Muscle of leg (tissue), 11 donors: ENCODE results near the gene CCDC18. TPM values are rescaled to one million over a fixed set of nuclear protein-coding genes. Genes with fewer than 3 reads are reported as not detected.
"Not testable (repeated sequence)": the region's sequence is repeated elsewhere in the genome, so short reads cannot be mapped to it uniquely, and the experiment has no call there.

Source experiments
- DNase-seq: peaks from one replicate; pipeline ENCODE4 v3.0.0; 2013
- H3K27ac ChIP-seq: one replicate; pipeline ENCODE4 v1.5.1; 2013; ENCODE audit warnings: mild to moderate bottlenecking, low read length, control low read depth
- H3K27me3 ChIP-seq: one replicate; pipeline ENCODE4 v1.6.1; 2013; ENCODE audit warnings: low read length; ENCODE audit not compliant: control insufficient read depth, insufficient read depth
- H3K36me3 ChIP-seq: one replicate; pipeline ENCODE4 v1.6.1; 2013; ENCODE audit warnings: low read length; ENCODE audit not compliant: control insufficient read depth, insufficient read depth
- H3K4me1 ChIP-seq: one replicate; pipeline ENCODE4 v1.6.1; 2013; ENCODE audit warnings: low read length; ENCODE audit not compliant: control insufficient read depth, insufficient read depth
- H3K4me3 ChIP-seq: one replicate; pipeline ENCODE4 v1.5.1; 2013; ENCODE audit warnings: low read length, control low read depth
- H3K9me3 ChIP-seq: replicated peaks from 2 replicates; pipeline ENCODE4 v1.6.1; 2013; ENCODE audit warnings: low read depth, low read length; ENCODE audit not compliant: control insufficient read depth
- WGBS: methylation state at CpG from one replicate; pipeline ENCODE4 v1.1.5; 2013; ENCODE audit warnings: missing lambda C conversion rate; ENCODE audit not compliant: insufficient coverage; 5-methylcytosine and 5-hydroxymethylcytosine counted together
- polyA plus RNA-seq, 8 donors: library from polyadenylated mRNA; unstranded; fragments of 120-200 nt; gene quantifications; one replicate each; pipeline versions ENCODE4 v1.2.1 to v1.2.3, GENCODE V29; 2013; ENCODE audit warnings: inconsistent platforms in 1 of 8, low replicate concordance in 1 of 8; ENCODE audit not compliant: insufficient read length in 8 of 8, insufficient read depth in 1 of 8
- total RNA-seq: library from RNA; stranded (reverse); fragments of 120-200 nt; gene quantifications from one replicate; pipeline ENCODE4 v1.2.4, GENCODE V29; 2013

The CCDC18 gene
- total and polyA plus RNA-seq, 9 donors = 4.5 to 8.1 (median 5.7) TPM

DNA sequence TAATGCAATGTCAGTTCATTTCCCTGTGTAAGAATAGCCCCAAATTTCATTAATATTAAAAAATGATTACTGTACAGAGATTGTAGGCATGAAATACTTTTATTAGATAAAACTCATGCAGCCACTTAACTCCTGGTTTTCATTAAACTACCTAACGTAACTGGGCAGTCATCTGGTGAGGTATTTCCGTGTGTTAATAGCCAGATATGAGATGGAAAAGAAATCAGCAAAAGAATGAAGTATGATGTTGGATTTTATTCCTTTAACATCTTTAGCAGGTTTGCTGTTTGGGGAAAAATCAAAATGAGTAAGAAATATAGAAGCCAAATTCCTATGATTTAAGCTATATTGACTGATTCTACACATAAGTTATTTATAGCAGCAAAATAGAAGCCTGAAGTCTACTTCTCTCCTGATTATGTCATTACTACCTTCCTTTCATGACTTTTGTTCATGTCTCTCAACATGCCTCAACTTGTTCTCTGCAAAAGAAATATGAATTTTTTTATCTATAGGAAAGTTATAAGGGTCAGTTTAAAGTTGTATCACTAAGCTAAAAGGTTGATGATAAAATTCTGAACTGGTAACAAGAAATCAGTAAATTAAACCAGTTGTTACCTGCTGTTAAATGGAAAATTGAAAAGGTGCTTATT is 42.6 kb downstream of the CCDC18 start:
- H3K4me3 ChIP-seq = no peak overlapping the region
- no CpG with 5 or more reads among the region's 2 CpGs for WGBS
- H3K27me3 ChIP-seq = no peaks in the 10 kb centered on the region
- peaks cover 10% of the 10 kb centered on the region for H3K36me3 ChIP-seq
- peaks cover 3% of the 10 kb centered on the region for H3K9me3 ChIP-seq
- no peak overlapping the region for H3K27ac ChIP-seq
- no peaks in the 10 kb centered on the region for H3K4me1 ChIP-seq
- peak; percentile 73 for DNase-seq

DNA sequence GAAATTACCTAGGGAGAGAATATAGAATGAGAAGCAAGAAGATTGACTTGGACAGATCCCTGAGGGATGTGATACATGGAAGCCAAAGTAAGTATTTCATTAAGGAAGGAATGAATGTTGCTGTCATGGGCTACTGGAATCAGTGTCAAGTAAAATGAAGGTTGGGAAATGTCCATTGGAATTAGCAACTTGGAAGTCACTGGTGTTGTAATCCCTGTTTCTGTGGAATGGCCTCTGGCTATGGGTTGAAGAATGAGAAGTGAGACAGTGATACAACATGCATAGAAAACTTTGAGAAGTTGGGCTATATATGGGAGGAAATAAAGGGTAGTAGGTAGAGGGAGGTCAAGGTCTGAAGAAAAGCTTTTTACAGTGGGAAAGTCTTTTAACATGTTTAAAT is 54.7 kb downstream of the CCDC18 start:
- peaks cover 2% of the 10 kb centered on the region for H3K36me3 ChIP-seq
- H3K9me3 ChIP-seq = no peaks in the 10 kb centered on the region
- no peak for DNase-seq
- H3K4me1 ChIP-seq = no peaks in the 10 kb centered on the region
- no peak overlapping the region for H3K4me3 ChIP-seq
- no peaks in the 10 kb centered on the region for H3K27me3 ChIP-seq
- H3K27ac ChIP-seq = no peak overlapping the region

DNA sequence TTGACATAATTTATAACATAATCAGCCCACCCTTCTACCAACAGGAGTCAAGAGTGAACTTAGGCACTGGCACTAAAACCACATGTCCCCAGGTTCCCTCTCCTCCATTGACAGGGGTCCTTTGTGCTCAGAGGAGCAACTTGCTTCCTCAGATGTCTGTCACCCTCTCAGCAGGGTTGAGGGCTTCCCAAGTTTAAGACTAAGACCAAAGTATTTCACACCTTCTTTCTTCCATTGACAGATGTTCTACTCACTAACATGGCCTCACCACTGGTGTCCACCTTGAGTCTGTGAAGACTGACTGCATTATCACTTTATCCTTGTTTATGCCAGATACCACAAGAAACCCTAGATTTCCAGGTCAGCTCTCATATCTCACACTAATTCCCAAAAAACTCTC is 56.5 kb downstream of the CCDC18 start:
- H3K27ac ChIP-seq = no peak overlapping the region
- no peaks in the 10 kb centered on the region for H3K4me1 ChIP-seq
- DNase-seq = no peak
- H3K27me3 ChIP-seq = no peaks in the 10 kb centered on the region
- H3K9me3 ChIP-seq = no peaks in the 10 kb centered on the region
- H3K4me3 ChIP-seq = no peak overlapping the region
- H3K36me3 ChIP-seq = peaks cover 6% of the 10 kb centered on the region

DNA sequence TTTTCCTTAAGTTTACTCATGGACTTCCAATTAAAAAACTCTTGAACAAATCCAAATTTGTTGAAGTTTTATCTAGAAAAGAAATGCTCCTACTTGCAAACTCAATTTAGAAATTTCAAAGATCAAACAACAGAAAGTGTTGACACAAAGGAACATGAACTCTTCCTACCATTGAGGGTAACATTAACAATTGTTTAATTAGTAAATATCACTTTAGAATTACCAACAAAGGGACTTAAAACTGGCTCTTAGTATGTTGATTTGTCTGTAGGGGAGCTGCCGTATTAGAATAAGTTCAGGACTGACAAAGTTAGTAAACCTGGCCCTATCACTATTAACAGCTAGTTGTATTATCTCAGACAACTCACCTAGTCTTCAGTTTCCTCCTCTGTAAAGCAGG is 57.9 kb downstream of the CCDC18 start:
- H3K27me3 ChIP-seq = no peaks in the 10 kb centered on the region
- H3K4me3 ChIP-seq = no peak overlapping the region
- DNase-seq = no peak
- no CpG with 5 or more reads among the region's 1 CpG for WGBS
- H3K27ac ChIP-seq = no peak overlapping the region
- no peaks in the 10 kb centered on the region for H3K4me1 ChIP-seq
- peaks cover 8% of the 10 kb centered on the region for H3K9me3 ChIP-seq
- peaks cover 6% of the 10 kb centered on the region for H3K36me3 ChIP-seq

DNA sequence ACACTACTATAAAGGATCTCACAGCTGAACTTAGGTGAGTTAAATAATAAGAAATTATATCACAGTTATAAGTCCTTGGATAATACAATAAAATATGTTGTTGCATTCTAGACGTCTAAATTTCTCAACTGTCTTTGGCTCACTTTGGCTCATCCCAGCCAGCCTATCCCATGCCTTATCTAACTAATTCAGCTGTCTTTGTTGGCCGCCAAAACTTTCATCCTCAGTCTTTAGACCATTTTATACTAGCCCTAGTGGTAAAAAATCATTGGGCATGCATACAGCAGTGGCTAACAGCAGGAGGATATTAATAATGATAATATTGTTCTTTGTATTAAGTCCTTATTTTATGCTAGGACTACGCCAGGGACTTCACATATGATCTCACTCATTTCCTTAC is 59.3 kb downstream of the CCDC18 start:
- Histone ChIP-seq H3K4me3 (no peak overlapping the region), H3K4me1 (no peaks in the 10 kb centered on the region), H3K27me3 (no peaks in the 10 kb centered on the region), H3K9me3 (peaks cover 9% of the 10 kb centered on the region), H3K27ac (no peak overlapping the region), H3K36me3 (peaks cover 6% of the 10 kb centered on the region)
- DNase-seq = no peak
- WGBS = 20% methylated on average over 1 of the region's 3 CpGs

GRCh38 chr1:93243233-93243632 is 62.7 kb downstream of the CCDC18 start:
- H3K9me3 ChIP-seq, DNase-seq, H3K36me3 ChIP-seq, H3K27ac ChIP-seq, H3K4me3 ChIP-seq, H3K27me3 ChIP-seq, H3K4me1 ChIP-seq: not testable (repeated sequence)
- WGBS = 100% methylated on average over 2 of the region's 3 CpGs

GRCh38 chr1:93244298-93245069 is 64.0 kb downstream of the CCDC18 start:
- Histone ChIP-seq H3K27ac (no peak overlapping the region), H3K9me3 (peaks cover 9% of the 10 kb centered on the region), H3K36me3 (peaks cover 5% of the 10 kb centered on the region), H3K4me3 (no peak overlapping the region), H3K27me3 (no peaks in the 10 kb centered on the region), H3K4me1 (no peaks in the 10 kb centered on the region)
- no CpG with 5 or more reads among the region's 1 CpG for WGBS
- DNase-seq = peak; percentile 11

- no CpG with 5 or more reads among the region's 1 CpG for WGBS
Observed at GRCh38 chr1:93251966-93252365, 71.4 kb downstream of the CCDC18 start.

GRCh38 chr1:93252598-93252997 is 72.1 kb downstream of the CCDC18 start:
- Histone ChIP-seq H3K4me3 (no peak overlapping the region), H3K27me3 (no peaks in the 10 kb centered on the region), H3K27ac (no peak overlapping the region), H3K36me3 (peaks cover 3% of the 10 kb centered on the region), H3K4me1 (no peaks in the 10 kb centered on the region), H3K9me3 (peaks cover 3% of the 10 kb centered on the region)
- 100% methylated on average over 2 of the region's 2 CpGs for WGBS
- DNase-seq = no peak

More at GRCh38 chr1:93251966-93252365, 71.4 kb downstream of the CCDC18 start:
- H3K4me1 ChIP-seq = no peaks in the 10 kb centered on the region
- H3K27me3 ChIP-seq = no peaks in the 10 kb centered on the region
- no peak for DNase-seq
- H3K36me3 ChIP-seq = peaks cover 3% of the 10 kb centered on the region
- peaks cover 3% of the 10 kb centered on the region for H3K9me3 ChIP-seq
- no peak overlapping the region for H3K27ac ChIP-seq
- no peak overlapping the region for H3K4me3 ChIP-seq

DNA sequence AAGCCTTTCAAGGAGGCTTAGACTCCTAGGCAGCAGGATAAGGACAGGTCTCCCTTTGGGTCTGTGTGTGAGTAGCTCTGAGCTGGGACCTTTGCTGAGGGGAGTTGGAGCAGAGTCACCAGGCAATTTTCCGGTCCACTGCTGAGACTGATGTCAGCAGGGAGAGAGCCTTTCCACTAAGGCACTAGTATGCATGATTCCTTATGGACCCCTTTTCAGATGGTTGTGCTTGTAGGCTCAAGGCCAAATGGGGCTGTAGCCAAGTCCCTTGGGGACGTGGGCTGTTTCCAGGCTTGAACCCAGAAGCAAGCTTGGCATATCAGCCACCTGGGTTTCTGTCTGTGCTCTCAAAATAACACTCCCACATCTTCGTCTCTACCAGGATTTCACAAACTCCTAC is 73.0 kb downstream of the CCDC18 start:
- Histone ChIP-seq H3K27ac (no peak overlapping the region), H3K27me3 (no peaks in the 10 kb centered on the region), H3K36me3 (peaks cover 3% of the 10 kb centered on the region), H3K4me3 (no peak overlapping the region), H3K9me3 (peaks cover 3% of the 10 kb centered on the region), H3K4me1 (no peaks in the 10 kb centered on the region)
- peak; percentile 3 for DNase-seq
- 80% methylated on average over 2 of the region's 3 CpGs for WGBS
